Upper lobe of left lung (tissue), 6 donors: ENCODE results near the gene UBE2G1. TPM values are rescaled to one million over a fixed set of nuclear protein-coding genes. Genes with fewer than 3 reads are reported as not detected.

Experiments used
- ATAC-seq, 2 donors: fragments of 200-7000 bp; cut with Tn5 transposase; one replicate each; pipeline ENCODE4 v1.9.1; 2022; ENCODE audit warnings: mild to moderate bottlenecking in 2 of 2, moderate library complexity in 2 of 2; ENCODE audit not compliant: low FRiP score in 2 of 2
- DNase-seq, 2 donors: peaks; one replicate each; pipeline ENCODE4 v3.0.0-alpha.2; 2019 to 2020
- H3K27ac ChIP-seq, 4 donors: fragments of 200-600 bp; sonication (generic); one replicate each; pipeline ENCODE4 v1.5.1; 2016 to 2019
- H3K27me3 ChIP-seq, 4 donors: fragments of 200-600 bp; sonication (generic); one replicate each; pipeline ENCODE4 v1.5.1; 2017 to 2019
- H3K36me3 ChIP-seq, 4 donors: fragments of 200-600 bp; sonication (generic); one replicate each; pipeline ENCODE4 v1.5.1; 2016 to 2019
- H3K4me1 ChIP-seq, 4 donors: fragments of 200-600 bp; sonication (generic); one replicate each; pipeline ENCODE4 v1.5.1; 2018 to 2019
- H3K4me3 ChIP-seq, 4 donors: fragments of 200-600 bp; sonication (generic); one replicate each; pipeline ENCODE4 v1.5.1; 2017 to 2019; ENCODE audit warnings: mild to moderate bottlenecking in 2 of 4, moderate library complexity in 1 of 4
- H3K9me3 ChIP-seq, 4 donors: fragments of 200-600 bp; sonication (generic); one replicate each; pipeline ENCODE4 v1.5.1; 2018 to 2019
- EP300 ChIP-seq, 4 donors: sonication (generic); formaldehyde crosslinking; IDR thresholded peaks; one replicate each; pipeline ENCODE4 v1.5.1; 2017; ENCODE audit warnings: antibody characterized with exemption in 4 of 4, control low read depth in 2 of 4
- POLR2A ChIP-seq, 4 donors: fragments of 450-650 bp; IDR thresholded peaks; one replicate each; pipeline ENCODE4 v1.5.1; 2016 to 2017; ENCODE audit warnings: antibody characterized with exemption in 4 of 4, mild to moderate bottlenecking in 2 of 4
- POLR2AphosphoS5 ChIP-seq, 2 donors: sonication (generic); formaldehyde crosslinking; IDR thresholded peaks; one replicate each; pipeline ENCODE4 v1.5.1; 2017; ENCODE audit warnings: antibody characterized with exemption in 2 of 2
- WGBS, 2 donors: methylation state at CpG; one replicate each; pipeline ENCODE4 v1.1.5; 2017 to 2018; 5-methylcytosine and 5-hydroxymethylcytosine counted together
- total RNA-seq, 6 donors: library from RNA; depleted of rRNA in 4 of 6; stranded (reverse); fragments of >200 nt in 4 of 6; gene quantifications; one replicate each; pipeline versions ENCODE4 v1.1.0 to v1.2.1, GENCODE V29; 2016 to 2021
- TF ChIP-seq, protein P1 (sequence below), 6 experiments: fragments of 450-650 bp in 4 of 6; fragments of 200-600 bp in 2 of 6; sonication (generic) in 2 of 6; IDR thresholded peaks; one replicate each; pipeline ENCODE4 v1.5.1; 2016 to 2019; ENCODE audit warnings: antibody characterized with exemption in 6 of 6
- donor health status: DM: no; HTN: no; CAD: no; lungs with moderate emphysema.
- donor health status: DM: no; HTN: yes; CAD: no; lungs with severe emphysema.

The UBE2G1 gene
- total RNA-seq, 6 donors from 2014 or later = 24.5 to 45.8 (median 35.8) TPM

- TF ChIP-seq EP300 (IDR thresholded peaks at IDR 0.05) (no peak), POLR2A (IDR thresholded peaks at IDR 0.05) (no peak), POLR2AphosphoS5 (IDR thresholded peaks at IDR 0.05) (no peak)
- TF ChIP-seq, protein P1, sequence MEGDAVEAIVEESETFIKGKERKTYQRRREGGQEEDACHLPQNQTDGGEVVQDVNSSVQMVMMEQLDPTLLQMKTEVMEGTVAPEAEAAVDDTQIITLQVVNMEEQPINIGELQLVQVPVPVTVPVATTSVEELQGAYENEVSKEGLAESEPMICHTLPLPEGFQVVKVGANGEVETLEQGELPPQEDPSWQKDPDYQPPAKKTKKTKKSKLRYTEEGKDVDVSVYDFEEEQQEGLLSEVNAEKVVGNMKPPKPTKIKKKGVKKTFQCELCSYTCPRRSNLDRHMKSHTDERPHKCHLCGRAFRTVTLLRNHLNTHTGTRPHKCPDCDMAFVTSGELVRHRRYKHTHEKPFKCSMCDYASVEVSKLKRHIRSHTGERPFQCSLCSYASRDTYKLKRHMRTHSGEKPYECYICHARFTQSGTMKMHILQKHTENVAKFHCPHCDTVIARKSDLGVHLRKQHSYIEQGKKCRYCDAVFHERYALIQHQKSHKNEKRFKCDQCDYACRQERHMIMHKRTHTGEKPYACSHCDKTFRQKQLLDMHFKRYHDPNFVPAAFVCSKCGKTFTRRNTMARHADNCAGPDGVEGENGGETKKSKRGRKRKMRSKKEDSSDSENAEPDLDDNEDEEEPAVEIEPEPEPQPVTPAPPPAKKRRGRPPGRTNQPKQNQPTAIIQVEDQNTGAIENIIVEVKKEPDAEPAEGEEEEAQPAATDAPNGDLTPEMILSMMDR (IDR thresholded peaks at IDR 0.05) = no peak
- Histone ChIP-seq H3K4me1 (peaks cover 0 to 9% (median 0%) of the 10 kb centered on the region in 4 donors), H3K4me3 (no peak overlapping the region), H3K36me3 (no peaks in the 10 kb centered on the region), H3K27ac (no peak overlapping the region), H3K9me3 (no peaks in the 10 kb centered on the region), H3K27me3 (no peaks in the 10 kb centered on the region)
- ATAC-seq (no peak), DNase-seq (no peak)
- WGBS, 2 donors = 79 to 84% methylated on average over 2 of the region's 2 CpGs
Measured at GRCh38 chr17:4326608-4327007, 39.9 kb downstream of the UBE2G1 start.

DNA sequence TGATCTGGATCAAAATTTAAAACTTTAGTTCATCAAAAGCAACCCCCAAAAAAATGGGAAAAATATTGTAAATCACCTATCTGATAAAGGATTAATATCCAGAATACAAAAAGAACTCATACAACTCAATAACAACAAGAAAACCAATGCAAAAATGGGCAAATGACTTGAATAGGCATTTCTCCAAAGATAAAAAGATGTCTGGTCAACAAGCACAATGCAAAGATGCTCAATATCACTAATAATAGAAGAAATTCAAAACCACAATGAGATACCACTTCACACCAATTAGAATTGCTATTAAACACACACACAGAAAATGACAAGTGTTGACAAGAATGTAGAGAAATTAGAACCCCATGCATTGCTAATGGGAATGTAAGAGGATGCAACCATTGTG lies 40.4 kb downstream of the UBE2G1 start:
- ATAC-seq = no peak
- Histone ChIP-seq H3K9me3 (no peaks in the 10 kb centered on the region), H3K4me3 (no peak overlapping the region), H3K27me3 (no peaks in the 10 kb centered on the region), H3K36me3 (no peaks in the 10 kb centered on the region), H3K4me1 (peaks cover 0 to 4% (median 0%) of the 10 kb centered on the region in 4 donors), H3K27ac (no peak overlapping the region)
- no peak for DNase-seq
- no peak for TF ChIP-seq POLR2A (IDR thresholded peaks at IDR 0.05)
- TF ChIP-seq, protein P1 (IDR thresholded peaks at IDR 0.05) = no peak
- no peak for TF ChIP-seq EP300 (IDR thresholded peaks at IDR 0.05)
- TF ChIP-seq POLR2AphosphoS5 (IDR thresholded peaks at IDR 0.05) = no peak

DNA sequence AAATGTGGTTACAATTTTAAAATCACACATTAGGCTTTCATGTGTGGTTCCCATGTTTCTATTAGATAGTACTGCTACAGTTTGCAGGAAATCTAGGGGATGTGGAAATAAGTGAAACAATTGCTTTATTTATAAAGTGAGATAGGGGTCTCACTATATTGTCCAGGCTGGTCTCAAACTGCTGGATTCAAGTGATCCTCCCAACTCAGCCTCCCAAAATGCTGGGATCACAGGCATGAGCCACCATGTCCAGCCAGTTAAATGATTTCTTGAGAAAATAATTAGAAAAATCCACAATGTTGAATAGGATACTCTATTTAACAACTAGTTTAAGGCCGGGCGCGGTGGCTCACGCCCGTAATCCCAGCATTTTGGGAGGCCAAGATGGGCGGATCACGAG lies 42.0 kb downstream of the UBE2G1 start:
- Histone ChIP-seq H3K27ac (no peak overlapping the region), H3K4me3 (no peak overlapping the region), H3K4me1 (peaks cover 0 to 3% (median 0%) of the 10 kb centered on the region in 4 donors), H3K36me3 (no peaks in the 10 kb centered on the region), H3K9me3 (no peaks in the 10 kb centered on the region), H3K27me3 (no peaks in the 10 kb centered on the region)
- ATAC-seq (no peak), DNase-seq (no peak)
- TF ChIP-seq EP300 (IDR thresholded peaks at IDR 0.05) (no peak), POLR2AphosphoS5 (IDR thresholded peaks at IDR 0.05) (no peak), POLR2A (IDR thresholded peaks at IDR 0.05) (no peak)
- TF ChIP-seq, protein P1 (IDR thresholded peaks at IDR 0.05) = no peak
- 97 to 100% methylated on average over 7 of the region's 7 CpGs for WGBS, 2 donors

DNA sequence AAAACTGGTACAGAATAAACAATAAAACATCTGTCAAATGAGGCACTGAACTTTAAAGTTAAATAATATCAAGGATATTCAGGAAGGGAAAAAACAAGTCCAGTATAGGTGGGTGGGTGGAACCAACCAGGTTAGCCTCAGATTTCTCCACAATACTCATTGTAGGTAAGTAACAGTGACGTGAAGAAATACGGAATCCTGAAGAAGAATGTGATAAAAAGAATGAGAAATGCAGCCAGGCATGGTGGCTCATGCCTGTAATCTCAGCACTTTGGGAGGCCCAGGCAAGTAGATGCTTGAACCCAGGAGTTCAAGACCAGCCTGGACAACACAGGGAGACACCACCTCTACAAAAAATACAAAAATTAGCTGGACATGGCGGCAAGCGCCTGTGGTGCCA lies 47.3 kb downstream of the UBE2G1 start:
- Histone ChIP-seq H3K27me3 (no peaks in the 10 kb centered on the region), H3K36me3 (no peaks in the 10 kb centered on the region), H3K27ac (no peak overlapping the region), H3K9me3 (no peaks in the 10 kb centered on the region), H3K4me1 (peaks cover 4 to 24% (median 21%) of the 10 kb centered on the region in 4 donors), H3K4me3 (no peak overlapping the region)
- no peak for TF ChIP-seq EP300 (IDR thresholded peaks at IDR 0.05)
- no peak for TF ChIP-seq POLR2A (IDR thresholded peaks at IDR 0.05)
- no peak for TF ChIP-seq POLR2AphosphoS5 (IDR thresholded peaks at IDR 0.05)
- TF ChIP-seq, protein P1 (IDR thresholded peaks at IDR 0.05) = no peak
- DNase-seq (no peak), ATAC-seq (no peak)
- WGBS, 2 donors = 92 to 94% methylated on average over 4 of the region's 4 CpGs

- WGBS, 2 donors = 72 to 76% methylated on average over 3 of the region's 3 CpGs
- ATAC-seq = no peak
- no peak overlapping the region for H3K4me3 ChIP-seq
- no peak overlapping the region for H3K27ac ChIP-seq
- no peaks in the 10 kb centered on the region for H3K27me3 ChIP-seq
- no peaks in the 10 kb centered on the region for H3K9me3 ChIP-seq
- no peaks in the 10 kb centered on the region for H3K36me3 ChIP-seq
- H3K4me1 ChIP-seq = peaks cover 4 to 31% (median 26%) of the 10 kb centered on the region in 4 donors
- TF ChIP-seq POLR2A (IDR thresholded peaks at IDR 0.05) (no peak), EP300 (IDR thresholded peaks at IDR 0.05) (no peak), POLR2AphosphoS5 (IDR thresholded peaks at IDR 0.05) (no peak)
- TF ChIP-seq, protein P1 (IDR thresholded peaks at IDR 0.05) = no peak
- DNase-seq = no peak
Measured at GRCh38 chr17:4318596-4318995, 47.9 kb downstream of the UBE2G1 start.
